Effector memory CD4-positive, alpha-beta T cell (primary cell): ENCODE measurements around the gene LRPPRC.

Source experiments
- DNase-seq, 3 donors: peaks; one replicate each; pipeline ENCODE4 v3.0.0-alpha.2; 2020
- H3K27ac ChIP-seq: 2 replicates; pipeline ENCODE4 v1.7.0; 2013; ENCODE audit warnings: mild to moderate bottlenecking, low read length, moderate library complexity; ENCODE audit not compliant: insufficient read depth, poor library complexity, severe bottlenecking
- H3K27me3 ChIP-seq: replicated peaks from 2 replicates; pipeline ENCODE4 v1.7.0; 2013; ENCODE audit warnings: mild to moderate bottlenecking, low read length; ENCODE audit not compliant: insufficient read depth, control insufficient read depth, poor library complexity, severe bottlenecking
- H3K36me3 ChIP-seq: 2 replicates; pipeline ENCODE4 v1.7.0; 2013; ENCODE audit warnings: mild to moderate bottlenecking, low read length, moderate library complexity; ENCODE audit not compliant: control insufficient read depth, insufficient read depth
- H3K4me1 ChIP-seq: 2 replicates; pipeline ENCODE4 v1.7.0; 2013; ENCODE audit warnings: low read length, mild to moderate bottlenecking; ENCODE audit not compliant: control insufficient read depth, insufficient read depth, poor library complexity, severe bottlenecking
- H3K4me3 ChIP-seq: 2 replicates; pipeline ENCODE4 v1.7.0; 2013; ENCODE audit warnings: low read length, low read depth, mild to moderate bottlenecking; ENCODE audit not compliant: insufficient read depth, poor library complexity, severe bottlenecking
- H3K9me3 ChIP-seq: 2 replicates; pipeline ENCODE4 v1.7.0; 2013; ENCODE audit warnings: mild to moderate bottlenecking, low read length, moderate library complexity; ENCODE audit not compliant: control insufficient read depth

The LRPPRC gene

GRCh38 chr2:43837033-43837432 is 158.8 kb downstream of the LRPPRC start:
- DNase-seq: no peak
- H3K4me3 ChIP-seq: no peak overlapping the region

More at GRCh38 chr2:43837033-43837432, 158.8 kb downstream of the LRPPRC start:
- peaks cover 3% of the 10 kb centered on the region for H3K27me3 ChIP-seq
- no peak overlapping the region for H3K27ac ChIP-seq
- no peaks in the 10 kb centered on the region for H3K4me1 ChIP-seq
- H3K9me3 ChIP-seq: no peaks in the 10 kb centered on the region
- no peaks in the 10 kb centered on the region for H3K36me3 ChIP-seq
